Omental fat pad (tissue), 4 donors: ENCODE data around the gene UBE4B. TPM values are rescaled to one million over a fixed set of nuclear protein-coding genes. Genes with fewer than 3 reads are reported as not detected.

Experiments used
- ATAC-seq: fragments of 150-250 bp; one replicate; pipeline ENCODE4 v1.9.1; 2016; ENCODE audit warnings: mild to moderate bottlenecking, moderate library complexity; ENCODE audit not compliant: low FRiP score
- DNase-seq: peaks from one replicate; pipeline ENCODE4 v3.0.0-alpha.2; 2019; ENCODE audit warnings: low spot score
- CTCF ChIP-seq, 3 donors: fragments of 450-650 bp; IDR thresholded peaks; one replicate each; pipeline ENCODE4 v1.5.1; 2016 to 2017; ENCODE audit warnings: antibody characterized with exemption in 3 of 3, mild to moderate bottlenecking in 3 of 3, moderate library complexity in 2 of 3
- total RNA-seq, 4 donors: library from RNA; depleted of rRNA; stranded (reverse); fragments of >200 nt; gene quantifications; one replicate each; pipeline ENCODE4 v1.1.0, GENCODE V29; 2016

The UBE4B gene
- total RNA-seq, 4 donors from 2014 or later, result 33.3 to 58.4 (median 46.1) TPM

GRCh38 chr1:10209590-10209904 lies 176.8 kb downstream of the UBE4B start:
- no peak for ATAC-seq
- DNase-seq, result no peak
- TF ChIP-seq CTCF (IDR thresholded peaks at IDR 0.05), result no peak

DNA sequence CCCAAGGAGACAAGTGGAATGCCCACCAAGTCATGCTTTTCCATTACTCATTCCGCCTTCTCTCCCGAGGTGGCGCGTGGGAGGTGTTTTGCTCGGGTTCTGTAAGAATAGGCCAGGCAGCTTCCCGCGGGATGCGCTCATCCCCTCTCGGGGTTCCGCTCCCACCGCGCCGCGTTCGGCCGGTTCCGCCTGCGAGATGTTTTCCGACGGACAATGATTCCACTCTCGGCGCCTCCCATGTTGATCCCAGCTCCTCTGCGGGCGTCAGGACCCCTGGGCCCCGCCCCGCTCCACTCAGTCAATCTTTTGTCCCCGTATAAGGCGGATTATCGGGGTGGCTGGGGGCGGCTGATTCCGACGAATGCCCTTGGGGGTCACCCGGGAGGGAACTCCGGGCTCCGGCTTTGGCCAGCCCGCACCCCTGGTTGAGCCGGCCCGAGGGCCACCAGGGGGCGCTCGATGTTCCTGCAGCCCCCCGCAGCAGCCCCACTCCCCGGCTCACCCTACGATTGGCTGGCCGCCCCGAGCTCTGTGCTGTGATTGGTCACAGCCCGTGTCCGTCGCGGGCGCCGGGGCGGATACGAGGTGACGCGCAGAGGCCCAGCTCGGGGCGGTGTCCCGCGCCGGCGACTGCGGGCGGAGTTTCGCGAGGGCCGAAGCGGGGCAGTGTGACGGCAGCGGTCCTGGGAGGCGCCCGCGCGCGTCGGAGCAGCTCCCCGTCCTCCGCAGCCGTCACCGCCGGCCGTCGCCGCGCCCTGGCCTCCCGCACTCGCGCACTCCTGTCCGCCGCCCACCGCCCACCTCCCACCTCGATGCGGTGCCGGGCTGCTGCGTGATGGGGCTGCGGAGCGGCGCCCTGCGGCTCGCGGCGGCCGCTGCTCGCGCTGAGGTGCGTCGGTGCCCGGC lies 177.4 kb downstream of the UBE4B start, which contains the start of gene KIF1B:
Gene KIF1B (plus strand): TSS at position 666 of the 906 bp plus-strand sequence. CDS start 21,759 bp downstream, outside the sequence.
- DNase-seq, result peak; percentile 98
- peak in 2 of 3 donors; percentile 73 to 93 for TF ChIP-seq CTCF (IDR thresholded peaks at IDR 0.05)
- peak; percentile 96 for ATAC-seq

DNA sequence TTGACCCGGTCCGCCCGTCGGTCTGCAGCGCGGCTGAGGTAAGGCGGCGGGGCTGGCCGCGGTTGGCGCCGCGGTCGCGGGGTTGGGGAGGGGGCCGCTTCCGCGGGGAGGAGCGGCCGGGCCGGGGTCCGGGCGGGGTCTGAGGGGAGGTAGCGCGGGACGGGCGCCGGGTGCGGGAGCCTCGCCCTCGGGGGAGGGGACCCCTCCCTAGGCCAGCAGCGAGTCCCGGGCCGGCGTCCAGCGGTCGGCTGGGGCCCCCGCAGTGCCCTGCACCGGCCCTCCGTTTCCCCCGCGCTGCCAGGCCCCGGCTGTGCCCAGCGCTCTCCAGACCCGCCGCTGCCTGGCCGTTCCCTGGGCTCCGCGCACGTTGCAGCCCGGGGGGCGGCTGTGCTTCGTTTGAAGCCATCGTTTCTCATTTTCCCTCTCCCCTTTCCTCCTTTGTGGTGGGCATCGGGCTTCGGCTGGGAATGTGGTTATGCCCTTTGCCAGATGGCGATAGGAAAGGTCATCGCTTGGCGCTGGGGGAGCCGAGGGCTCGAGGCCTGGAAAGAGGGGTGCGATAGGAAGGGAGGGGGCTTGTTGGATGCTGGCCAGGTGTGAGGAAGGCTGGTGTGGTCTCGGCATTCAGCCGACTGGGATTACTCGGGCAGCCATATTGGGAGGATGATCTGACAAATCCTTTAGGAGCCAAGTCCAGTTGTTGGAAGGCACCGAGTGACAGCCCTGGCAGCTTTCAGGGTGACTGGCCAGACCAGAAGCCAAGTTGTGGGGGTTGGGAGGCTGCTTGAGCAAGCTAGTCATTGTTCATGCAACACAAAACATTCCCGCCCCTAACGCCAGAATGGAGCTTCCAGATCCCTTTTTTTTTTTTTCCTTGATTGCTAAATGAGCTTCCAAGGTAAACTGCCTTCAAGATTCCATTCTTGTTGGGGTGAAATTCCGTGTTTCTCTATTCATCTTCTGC lies 178.4 kb downstream of the UBE4B start:
- no peak for TF ChIP-seq CTCF (IDR thresholded peaks at IDR 0.05)
- DNase-seq, result peak; percentile 83
- peak; percentile 63 for ATAC-seq

DNA sequence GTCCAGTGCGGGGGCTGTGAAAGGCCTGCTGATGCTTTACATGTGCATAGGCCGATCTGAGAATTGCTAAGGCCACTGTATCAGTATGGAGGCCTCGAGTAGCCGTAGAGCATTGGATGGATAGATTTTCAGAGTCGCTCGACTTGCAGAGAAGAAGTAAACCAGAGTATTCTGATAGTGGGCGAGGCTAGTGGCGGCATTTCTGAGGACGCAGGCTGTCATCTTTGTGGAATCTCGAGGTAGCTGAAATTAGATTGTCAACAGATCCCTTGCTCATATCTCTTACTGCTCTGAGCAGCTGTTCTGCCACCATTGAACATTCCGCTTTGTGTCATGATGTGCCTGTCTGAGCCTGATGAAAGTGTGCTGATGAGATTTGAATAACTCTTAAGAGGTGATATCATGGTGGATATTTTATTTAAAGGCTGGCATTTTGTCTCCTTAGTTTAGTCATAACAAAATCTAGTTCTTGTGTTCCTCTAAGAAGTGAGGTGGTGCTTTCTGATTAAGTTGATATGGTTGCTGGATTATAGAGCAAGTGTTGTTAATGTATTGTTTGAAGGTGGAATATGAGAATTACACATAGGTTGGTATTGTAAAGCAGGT lies 179.2 kb downstream of the UBE4B start:
- no peak for TF ChIP-seq CTCF (IDR thresholded peaks at IDR 0.05)
- peak; percentile 9 for ATAC-seq
- no peak for DNase-seq

DNA sequence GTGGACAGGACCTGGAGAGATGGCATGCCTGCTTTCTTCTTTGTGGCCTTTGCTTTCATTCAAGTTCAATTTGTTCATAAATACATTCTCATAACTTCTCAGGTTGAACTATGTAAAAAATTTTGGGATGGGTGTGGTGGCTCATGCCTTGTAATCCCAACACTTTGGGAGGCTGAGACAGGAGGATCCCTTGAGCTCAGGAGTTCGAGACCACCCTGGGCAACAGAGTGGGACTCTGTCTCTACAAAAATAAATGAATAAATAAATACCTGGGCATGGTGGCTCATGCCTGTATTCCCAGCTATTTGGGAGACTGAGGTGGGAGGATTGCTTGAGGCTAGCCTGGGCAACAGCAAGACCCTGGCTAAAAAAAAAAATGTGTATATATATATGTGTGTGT lies 179.7 kb downstream of the UBE4B start:
- DNase-seq, result no peak
- TF ChIP-seq CTCF (IDR thresholded peaks at IDR 0.05), result no peak
- no peak for ATAC-seq

DNA sequence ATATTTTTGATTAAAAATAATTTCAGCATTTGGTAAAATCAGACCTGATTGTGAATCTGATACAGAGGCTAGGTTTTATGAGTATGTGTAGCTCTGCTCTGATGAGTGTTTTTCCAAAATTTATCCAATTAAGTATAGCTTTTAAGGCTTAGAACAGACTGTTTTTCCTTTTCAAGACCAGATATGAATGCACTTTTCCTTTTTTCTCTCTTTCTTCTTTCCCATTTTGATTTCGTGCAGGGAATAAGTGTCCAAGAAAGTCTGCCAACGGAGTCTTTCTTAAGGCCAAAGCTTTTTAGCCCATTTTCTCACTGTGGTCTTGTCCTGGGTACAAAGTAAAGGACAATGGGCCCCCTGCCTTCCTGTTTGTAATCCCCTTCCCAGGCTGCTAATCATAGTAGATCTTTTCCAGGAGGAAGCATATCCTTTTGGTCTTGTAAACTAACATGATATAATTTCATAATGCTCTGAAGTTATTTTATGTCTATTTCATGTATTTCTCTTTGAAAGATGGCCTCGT lies 180.5 kb downstream of the UBE4B start:
- TF ChIP-seq CTCF (IDR thresholded peaks at IDR 0.05), result no peak
- DNase-seq (no peak), ATAC-seq (no peak)
